Stimulated activated CD4-positive, alpha-beta T cell treated with anti-CD3 and anti-CD28 coated beads, Interleukin-2, amount 100 ng/mL, for 24 hours (primary cell): ENCODE measurements around the gene CTU2.

ENCODE experiments used
- DNase-seq, 2 donors: peaks; one replicate each; pipeline ENCODE4 v3.0.0-alpha.2; 2020

The CTU2 gene

DNA sequence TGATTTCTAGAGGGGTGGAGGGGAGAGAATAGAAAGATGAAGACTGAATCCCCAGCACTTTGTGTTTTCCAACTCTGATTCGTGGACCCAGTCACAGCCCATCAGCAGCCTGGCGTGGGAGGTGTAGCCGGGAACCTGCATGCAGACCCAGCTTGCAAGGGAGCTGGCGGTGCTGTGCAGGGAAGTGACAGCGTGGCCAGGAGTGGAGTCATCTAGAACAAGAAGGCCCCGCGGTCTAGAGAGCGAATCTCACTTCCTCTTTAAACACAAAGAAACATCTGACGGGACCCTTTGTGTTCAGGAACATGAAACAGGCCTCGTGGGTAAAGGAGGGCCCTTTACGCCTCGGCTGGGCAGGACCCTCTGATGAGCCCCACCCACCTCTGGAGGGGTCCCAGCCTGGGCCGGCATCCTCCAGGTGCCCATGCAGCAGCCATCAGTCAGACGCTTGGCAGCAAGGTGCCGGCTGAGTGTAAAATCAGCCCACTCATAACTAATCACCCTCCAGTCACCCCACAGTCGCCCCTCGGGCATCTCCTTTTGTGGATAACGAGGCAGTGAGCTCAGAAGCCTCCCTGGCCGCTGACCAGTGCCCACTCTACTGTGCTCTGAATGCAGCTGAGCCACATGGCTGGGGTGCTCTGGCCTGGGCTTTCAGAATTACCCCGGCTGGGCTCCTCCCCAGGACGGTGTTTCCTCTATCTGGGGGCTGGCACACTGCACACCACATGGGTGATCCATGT lies 24.4 kb upstream of the CTU2 start:
- DNase-seq: peak; percentile 72 to 75

DNA sequence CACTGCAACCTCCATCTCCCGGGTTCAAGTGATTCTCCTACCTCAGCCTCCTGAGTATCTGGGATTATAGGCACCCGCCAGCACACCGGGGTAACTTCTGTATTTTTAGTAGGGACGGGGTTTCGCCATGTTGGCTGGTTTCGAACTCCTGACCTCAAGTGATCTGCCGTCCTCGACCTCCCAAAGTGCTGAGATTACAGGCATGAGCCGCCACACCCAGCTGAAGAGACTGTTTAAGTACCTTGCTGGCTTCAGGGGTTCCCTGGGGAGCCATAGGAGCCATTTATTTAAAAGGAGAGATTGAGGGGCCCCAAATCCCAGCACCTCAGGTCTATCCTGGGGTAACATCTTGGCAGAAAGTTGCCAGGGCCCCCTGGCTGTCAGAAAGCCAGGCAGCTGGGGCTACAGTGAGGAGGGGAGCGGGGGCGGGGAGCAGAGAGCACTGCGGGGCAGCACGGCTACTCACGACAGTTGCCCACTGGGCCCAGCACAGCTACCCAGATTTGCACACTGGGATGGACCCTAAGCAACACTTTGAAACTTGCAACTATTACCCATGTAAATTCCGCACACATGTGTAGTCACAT lies 21.6 kb upstream of the CTU2 start:
- DNase-seq: no peak

DNA sequence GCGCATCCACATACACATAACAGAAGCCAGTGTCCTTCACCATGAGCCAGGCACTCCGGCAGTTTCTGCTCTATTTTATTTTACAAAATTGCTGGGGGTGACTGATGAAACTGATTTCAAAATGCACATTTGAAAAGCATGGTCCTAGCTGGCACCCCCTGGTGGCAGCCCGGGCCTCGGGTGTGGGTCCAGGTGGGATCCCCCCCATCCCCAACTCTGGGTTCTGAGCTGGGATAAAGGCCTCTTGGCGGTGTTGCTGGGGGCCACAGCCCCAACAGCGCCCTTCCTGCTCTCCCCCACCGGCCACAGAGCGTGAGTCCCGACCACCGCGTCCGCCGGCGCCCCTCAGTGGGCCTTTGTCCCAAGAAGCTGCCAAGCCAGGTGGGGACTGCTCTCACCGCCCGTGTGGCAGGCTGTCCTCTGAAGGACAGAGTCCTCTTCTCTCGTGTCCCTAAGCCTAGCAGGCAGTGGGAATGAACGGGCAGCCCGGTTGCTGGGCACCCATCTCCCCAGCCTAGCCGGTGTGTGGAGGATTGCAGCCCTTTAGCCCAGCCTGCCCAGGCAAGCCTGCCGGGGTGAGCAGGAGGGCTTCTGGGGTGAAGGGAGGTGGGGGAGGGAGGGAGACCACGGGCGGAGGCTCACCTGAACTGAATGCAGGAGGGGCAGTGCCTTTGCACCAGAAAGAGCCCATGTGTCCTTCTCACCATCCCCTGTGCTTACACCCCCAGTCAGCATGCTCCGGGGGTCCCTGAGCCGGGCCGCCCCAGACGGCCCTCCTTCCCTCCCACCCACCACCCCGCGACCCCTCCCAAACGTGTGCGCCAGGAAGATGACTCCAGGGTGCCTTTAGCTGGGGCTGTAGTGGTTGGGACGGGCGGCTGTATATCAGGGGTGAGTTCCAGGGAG lies 20.9 kb upstream of the CTU2 start:
- peak; percentile 74 to 78 for DNase-seq

DNA sequence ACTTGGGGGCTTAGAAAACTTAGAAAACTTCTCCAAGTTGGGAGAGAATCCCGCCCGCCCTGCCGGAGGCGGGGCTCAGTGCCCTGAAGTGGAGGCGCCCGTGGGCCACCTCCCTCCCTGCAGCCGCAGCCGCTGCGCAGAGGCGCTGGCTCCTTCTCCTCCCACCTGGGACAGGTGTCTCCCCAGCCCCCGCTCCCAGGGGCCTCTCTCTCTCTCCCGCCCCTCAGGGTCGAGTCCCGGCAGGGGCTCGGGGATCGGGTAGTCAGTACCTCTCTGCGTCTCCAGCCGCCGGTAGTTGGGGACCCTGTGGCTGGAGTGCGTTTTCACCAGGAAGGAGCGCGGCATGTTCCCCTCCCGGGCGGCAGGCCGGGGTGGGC lies 20.3 kb upstream of the CTU2 start:
- peak; percentile 49 to 50 for DNase-seq

DNA sequence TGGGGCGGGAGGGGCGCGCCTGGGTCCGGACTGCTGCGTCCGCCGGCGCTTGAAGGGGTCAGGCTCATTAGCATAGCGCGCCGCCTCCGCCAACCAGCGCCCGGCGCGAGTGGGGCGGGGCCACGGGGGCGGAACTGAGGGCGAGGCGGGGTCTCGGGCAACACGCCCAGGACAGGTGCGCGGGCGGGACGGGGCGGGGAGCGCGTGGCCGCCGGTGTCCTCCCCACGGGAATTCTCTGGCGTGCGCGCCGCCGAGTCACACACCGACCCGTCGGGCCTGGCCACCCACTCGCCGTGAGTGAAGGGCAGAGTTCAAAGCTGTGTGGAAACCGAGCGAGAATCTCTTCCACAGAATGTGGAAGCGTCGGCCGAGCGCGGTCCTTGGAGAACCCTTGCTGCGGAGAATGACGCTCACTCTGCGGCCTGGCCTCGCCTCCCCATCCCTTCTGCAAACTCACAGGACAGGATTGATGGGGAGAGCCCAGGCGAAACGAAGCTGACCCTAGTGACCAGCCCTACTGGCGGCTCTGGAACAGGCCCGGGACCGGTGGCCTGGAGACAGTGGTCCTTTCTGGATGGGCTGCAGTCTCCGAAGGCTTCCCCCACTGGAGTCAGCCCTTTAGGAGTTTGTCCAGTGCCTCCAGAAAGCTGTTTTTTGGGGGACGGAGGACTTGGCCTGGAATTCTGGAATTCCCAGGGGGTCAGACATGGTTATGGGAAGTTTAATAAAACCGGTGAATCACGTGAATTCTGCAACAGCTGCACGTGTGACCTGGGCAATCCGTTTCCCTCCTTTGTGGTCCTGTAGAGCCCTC lies 19.7 kb upstream of the CTU2 start, which contains the start of gene SNAI3:
SNAI3 (minus strand) TSS at position 69 of the 815 bp plus-strand sequence. CDS start 101 bp downstream, outside the sequence.
- peak; percentile 87 to 91 for DNase-seq

DNA sequence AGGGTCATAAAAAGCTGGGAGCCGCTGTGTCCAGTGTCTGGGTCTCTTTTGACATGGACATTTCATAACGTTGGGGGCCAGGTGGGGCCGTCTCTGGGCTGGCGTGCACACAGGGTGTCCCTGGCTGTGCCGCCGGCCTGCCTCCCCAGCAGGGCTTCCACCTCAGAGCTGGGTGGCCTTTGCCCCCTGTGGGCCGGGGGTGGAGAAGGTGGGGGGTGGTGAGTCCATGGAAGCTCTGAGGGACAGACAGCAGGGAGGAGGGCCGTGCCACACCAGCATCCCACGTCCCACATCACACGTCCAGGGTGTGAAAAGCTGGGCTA lies 19.1 kb upstream of the CTU2 start:
- no peak for DNase-seq

DNA sequence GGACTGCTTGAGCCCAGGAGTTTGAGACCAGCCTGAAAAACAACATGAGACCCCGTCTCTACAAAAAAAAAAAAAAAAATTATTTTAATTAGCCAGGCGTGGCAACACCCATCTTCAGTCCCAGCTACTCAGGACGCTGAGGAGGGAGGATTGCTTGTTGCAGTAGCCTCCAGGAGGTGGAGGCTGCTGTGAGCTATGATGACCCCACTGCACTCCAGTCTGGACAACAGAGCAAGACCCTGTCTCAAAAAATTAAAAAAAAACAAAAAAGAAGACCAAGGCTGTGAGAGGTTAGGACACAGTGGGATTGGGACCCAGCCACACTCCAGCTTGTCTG lies 18.7 kb upstream of the CTU2 start:
- DNase-seq: no peak

DNA sequence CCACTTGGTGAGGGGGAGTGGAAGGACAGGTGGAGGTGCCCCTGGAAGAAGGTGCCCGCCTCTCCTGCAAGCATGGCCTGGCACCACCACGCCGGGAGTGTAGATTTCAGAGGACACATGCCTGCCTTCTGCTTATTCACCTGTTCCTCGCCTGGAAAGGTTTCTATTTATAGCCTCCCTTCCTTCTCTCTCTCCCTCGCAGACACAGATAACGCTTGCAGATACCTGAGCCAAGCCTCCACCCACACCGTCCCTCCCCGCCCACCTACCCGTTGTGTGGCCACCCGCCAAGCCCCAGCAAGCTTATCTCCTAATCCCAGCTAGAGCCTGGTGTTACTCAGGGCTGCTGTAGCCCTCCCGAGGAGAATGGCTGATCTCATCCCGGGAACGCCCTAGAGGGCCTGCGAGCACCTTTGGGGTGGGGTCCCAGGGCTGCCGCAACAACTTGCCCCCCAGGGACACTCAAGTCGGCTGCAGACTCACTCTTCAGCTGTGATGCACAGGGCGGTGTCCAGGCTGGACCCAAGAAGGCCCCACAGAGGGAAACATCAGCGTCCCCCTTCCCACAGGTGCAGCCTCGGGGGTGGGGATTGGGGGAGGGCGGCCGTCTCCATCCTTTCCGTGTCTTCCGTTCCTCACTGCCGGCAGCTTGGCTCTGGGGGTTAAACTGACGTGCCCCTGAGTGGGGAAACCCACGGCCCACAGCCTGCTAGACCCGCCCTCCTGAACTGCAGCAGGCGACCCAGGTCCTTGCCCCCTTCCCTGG lies 18.1 kb upstream of the CTU2 start:
- no peak for DNase-seq

DNA sequence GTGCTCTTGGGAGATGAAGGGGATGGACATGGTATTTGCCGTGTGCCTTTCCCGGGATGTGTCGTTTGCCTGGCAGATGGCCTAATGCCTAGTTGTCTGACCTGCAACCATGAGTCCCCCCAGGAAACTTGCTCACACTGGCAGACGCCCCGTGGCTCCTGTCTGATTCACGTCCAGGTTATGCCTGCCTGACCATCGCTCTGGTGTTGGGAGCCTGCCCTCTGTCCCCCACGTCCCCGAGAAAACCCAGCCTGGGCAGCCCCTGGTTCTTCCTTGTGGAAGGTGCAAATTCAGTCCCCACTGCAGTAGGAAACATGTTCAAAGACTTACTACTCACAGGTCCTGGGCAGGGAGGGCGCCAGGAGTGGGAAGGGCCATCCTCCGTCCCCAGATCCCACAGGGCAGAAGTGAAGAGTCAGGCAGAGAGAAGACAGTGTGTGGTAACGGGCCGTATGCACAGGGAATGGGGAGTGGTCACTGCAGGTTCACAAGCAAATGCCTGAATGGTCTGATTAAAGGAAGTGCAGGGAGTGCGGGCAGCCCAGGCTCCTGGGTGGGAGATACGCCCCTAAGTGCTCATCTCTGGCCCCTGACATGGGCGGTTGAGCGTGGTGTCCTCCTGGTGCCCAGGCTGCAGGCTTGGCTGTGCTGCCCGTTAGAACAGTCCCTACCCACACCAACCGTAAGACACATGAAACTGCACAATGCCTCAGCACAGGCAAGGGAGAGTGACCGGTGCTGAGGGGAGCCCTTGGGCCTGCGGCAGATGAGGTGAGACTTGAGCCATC lies 15.8 kb upstream of the CTU2 start:
- DNase-seq: no peak

DNA sequence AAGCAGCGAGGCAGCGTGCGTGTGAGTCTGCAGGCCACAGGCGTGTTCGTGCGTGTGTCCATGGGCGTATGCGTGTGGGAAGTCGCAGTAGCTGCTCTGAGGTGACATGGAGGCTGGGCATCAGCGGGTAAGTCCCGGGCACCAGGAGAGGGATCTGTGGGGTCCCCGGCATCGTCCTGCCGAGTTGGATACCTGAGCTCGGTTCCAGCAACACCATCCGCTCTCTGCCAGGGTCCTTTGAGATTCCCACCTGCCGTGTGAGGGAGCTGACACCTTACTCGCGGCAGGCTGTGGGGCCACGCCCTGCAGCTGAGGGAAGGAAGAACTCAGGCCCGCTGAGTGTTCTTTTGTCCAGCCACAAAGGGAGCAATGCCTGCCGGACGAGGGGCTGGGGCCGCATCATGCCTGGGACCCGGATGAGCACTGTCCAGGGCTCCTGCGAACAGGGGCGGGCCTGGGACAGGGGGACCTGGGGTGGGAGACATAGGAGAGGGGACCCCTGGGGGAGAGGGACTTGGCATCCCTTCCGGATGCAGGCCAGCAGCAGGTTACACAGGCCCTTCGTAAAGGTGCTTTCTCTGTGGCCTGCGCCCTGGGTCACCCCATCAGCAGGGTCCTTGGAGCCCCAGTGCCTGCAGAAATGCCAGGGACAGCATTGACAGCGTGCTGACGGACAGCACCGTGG lies 15.0 kb upstream of the CTU2 start:
- DNase-seq: no peak

DNA sequence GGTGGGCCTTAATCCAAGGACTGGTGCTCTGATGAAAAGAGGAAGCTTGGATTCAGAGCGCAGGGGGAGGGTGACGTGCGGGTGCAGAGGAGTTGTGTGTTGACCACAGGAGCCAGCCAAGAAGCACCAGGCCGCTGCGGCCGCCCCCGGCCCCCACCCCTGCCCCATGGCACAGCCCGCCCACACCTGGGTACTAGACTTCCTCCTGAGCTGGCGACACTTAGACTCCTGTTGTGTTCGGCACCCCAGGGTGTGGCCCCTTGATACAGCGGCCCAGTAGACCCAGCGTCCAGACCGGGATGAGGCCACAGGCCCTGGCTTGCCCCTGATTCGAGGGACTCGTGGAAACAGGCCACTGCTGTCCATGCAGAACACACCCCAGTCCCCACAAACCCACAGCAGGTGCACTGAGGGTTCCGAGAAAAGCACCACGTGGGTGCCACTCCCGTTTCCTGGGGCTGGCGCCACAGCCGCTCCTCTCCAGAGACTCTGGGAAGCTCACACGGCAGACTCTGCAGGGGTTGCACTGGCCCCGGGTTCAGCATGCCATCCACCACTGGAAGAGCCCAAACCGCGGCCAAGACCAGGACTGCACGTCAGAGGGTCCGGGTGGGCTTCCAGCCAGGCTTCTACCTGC lies 14.3 kb upstream of the CTU2 start:
- DNase-seq: peak in 1 of 2 donors; percentile 40

DNA sequence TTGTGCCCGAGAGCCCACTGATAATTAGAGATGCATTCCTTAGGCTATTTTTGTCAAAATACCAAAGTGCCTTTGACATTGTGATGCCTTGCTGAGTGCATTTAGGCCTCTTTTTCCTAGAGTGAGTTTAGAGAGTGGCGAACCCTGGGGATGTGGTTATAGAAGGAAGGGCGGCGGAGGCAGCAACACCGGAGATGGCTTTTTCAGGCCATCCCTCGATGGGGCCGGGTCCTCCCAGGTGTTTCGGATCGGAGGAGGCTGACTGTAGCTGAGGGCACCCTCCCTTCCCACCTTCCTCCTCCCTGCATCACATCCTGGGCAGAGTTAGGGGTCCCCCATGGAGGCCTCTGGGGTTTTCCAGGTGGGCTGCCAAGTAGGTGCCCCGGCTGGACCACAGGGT lies 13.4 kb upstream of the CTU2 start:
- no peak for DNase-seq

DNA sequence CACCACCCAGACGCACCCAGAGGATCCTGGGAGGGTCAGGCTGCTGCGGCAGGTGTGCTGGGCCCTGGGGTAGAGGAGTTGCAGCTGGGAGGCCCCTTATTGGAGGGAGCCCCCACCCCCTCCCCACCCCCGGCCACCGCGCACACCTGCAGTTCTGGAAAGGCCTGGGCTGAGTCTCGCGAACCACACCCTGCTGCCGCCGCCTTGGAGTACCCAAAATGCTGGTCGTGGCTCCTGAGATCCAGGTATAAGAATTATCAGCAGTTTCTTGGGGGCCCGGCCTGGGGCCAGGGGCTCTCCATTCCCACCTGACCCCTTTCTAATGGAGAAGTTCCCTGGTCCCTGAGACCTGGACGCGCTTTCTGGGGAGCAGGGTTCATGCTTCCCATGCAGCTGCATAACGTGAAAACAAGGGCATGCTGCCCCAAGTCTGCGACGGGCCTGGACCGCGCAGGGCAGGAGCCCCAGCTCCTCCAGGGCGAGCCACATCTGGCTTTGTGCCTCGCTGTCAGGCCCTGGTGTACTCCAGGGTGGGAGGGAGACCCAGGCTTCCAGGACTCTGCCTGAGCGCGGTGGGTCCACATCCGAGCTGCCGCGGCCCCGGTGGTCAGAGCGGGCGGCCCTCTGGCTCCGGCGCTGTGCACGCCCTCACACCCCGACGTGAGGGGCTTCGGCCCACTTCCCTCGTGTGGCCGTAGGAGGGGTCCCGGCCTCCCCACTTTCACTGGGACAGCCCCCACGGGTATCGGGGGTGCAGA lies 12.7 kb upstream of the CTU2 start:
- DNase-seq: no peak

DNA sequence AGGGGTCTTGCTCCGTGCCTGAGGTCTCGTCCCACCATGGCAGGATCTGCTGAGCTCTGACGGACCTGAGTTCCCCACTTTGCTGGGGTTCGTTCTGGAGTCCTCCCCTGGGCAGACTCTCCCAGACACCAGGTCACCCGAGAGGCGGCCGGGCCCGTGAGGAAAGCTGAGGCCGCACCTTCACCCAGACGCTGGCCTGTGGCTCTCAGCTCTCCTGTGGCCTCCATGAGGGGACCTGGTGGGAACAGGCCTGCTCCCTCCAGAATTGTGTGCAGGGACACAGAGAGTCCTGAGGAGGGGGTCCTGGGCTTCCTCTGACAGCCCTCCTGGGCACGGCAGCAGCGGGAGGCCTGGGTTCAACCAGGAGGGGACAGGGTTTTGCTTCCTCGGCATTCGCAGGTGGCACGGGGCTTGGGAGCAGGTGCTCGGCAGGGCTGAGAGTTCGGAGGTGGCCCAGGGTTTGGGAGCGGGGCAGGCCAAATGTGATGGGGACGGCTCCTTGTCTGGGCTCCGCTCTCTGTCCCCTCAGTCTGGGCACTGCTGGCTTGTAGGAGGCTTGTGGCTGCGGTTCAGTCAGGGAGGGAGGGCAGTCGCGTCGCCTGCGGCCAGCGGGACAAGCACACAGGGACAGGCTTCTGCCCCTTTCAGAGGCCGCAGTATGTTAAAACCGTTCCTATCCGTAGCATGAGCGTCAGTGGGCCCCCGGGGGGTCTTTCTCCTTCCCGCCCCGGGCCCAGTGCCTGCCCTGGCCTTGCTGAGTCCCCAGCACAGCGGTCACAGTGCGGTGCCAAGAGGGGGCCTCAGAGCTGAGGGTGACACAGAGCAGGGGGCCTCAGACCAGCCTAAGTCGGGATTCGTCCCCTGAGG lies 11.8 kb upstream of the CTU2 start:
- DNase-seq: no peak

DNA sequence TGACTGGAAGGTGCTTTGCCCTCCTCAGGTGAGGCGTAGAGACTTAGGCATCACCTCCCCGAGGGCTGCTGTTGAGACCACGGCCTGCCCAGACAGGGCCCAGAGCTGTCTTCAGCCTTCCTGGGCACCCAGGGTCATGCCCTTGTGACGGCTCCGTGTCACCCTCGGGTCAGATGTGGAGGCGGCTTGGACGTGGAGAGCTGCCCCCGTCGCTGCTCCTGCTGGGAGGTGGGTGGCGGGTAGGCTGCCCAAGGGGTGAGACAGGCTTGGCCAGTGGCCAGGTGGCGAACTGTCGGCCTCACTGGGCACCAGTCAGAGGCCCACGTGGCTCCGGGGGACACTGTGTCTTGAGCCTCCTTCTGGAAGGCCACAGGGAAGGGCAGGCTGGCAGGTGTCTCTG lies 11.1 kb upstream of the CTU2 start:
- DNase-seq: no peak

DNA sequence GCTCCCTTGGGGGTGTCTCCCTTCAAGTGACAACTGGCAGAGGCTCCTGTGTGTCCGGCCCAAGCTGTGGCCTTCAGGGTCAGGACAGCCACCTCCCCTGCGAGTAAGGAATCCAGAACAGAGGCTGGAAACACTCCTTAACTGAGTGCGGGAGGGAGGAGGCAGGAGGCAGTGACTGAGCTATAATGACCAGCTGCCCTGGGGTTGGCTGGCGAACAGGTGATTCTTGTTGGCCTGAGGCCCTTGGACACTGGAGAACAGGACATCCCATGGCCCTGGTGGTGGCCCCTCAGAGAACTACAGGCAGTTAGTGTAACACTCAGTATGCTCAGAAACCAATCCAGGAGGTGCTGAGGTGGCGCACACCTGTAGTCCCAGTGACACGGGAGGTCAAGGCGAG lies 10.6 kb upstream of the CTU2 start:
- DNase-seq: no peak

DNA sequence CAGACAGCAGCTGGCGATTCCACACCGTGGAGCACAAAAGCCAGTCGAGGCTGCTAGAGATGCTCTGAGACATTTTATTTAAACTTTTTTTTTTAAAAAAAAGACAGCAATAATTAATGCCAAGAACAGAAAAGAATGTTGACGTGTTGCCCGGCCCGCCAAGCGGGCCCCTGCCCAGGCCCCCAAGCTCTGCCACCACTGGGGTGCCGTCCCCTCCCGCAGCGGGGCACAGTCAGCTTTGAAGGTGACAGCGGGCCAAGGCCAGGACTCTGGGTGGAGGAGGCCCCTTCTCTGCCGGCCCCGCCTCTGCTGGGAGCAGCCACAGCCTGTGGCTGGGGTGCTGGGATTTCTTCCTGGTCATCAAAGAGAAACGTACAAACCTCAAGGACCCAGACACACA lies 9.9 kb upstream of the CTU2 start:
- no peak for DNase-seq

DNA sequence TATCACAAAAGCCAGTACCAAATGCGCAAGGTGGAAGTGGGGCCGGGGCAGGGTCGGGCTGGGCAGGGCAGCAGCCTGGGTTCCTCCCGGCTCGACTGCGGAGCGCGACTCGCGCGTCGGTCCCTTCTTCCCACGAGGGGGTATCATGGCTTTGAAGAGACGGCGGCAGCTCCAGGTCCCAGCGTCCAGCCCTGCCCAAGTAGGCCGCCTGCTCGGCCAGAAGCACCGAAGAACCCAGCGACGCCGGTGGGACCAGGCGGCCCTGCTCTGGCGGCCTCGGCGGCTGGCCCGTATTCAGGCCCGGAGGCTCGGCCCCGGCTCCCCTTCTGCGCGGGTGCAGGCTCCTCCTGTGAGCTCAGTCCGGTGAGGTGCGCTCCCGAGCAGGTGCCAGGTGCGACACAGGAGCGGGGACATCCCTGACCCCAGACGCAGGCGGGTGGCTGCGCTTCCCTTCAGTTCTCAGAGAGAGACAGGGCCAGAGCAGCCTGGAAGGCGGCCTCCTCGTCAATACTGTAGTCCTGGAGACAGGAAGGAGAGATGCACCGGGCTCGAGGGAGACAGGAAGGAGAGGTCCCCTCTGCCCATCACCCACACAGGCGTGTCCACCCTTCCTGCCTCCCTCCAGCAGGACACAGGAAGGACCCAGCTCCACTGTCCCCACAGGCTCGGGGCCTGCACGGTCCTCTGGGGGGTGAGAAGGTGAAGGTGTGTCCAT lies 9.0 kb upstream of the CTU2 start:
- DNase-seq: no peak
